ENCODE results near the gene DENND4A.

The DENND4A gene

DNA sequence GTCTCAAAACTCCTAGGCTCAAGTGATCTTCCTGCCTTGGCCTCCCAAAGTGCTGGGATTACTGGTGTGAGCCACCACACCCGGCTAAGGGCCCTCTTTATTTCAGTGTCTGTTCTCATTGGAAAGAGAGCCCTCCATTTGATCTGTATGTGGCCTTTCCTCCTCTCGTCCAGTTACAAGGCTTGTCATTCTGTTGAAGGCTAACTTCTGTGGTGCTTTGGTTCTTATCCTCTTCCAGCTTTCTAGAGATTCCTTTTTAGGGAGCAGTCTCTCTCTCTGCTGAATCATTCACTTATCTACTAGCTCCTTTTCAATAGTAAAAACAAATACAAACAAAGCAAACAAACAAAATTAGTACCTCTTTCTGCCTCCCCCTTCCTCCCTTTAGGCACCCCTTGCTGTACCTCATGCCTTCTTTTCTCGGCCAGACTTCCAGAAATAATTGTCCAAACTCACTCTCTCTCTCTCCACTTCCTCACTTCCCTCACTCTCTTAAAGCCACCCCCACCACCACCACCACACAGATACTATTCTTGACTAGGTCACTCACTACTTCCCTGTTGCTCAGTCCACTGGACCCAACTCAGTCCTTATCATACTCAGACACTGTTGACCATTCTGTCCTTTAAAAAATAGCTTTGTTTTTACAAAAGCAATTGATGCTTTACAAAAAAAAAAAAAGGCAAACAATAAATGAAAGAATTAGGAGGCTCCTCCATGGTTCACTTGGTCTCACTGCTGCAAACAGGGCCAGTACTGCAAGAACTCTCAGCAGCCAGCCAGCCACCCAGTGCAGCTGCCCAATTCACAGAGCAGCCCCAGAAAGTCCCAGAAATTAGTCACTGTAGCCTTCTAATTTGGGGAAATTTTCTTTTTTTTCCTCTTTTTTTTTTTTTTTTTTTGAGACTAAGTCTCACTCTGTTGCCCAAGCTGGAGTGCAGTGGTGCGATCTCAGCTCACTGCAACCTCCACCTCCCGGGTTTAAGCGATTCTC is 45.5 kb upstream of the DENND4A start:
- no peaks in the 10 kb centered on the region for H3K36me3 ChIP-seq
- H3K4me3 ChIP-seq (ENCODE audit: low read depth in 1 of 2, low read length in 1 of 2), result peak overlapping the region in 1 of 2 experiments; percentile 1
- no peak for TF ChIP-seq CTCF (IDR thresholded peaks at IDR 0.05)
- peaks cover 81 to 84% of the 10 kb centered on the region in 2 experiments for H3K4me1 ChIP-seq (ENCODE audit: control insufficient read depth in 1 of 2, insufficient read depth in 1 of 2, low read depth in 1 of 2, low read length in 1 of 2)
- no peaks in the 10 kb centered on the region for H3K9me3 ChIP-seq
- H3K27ac ChIP-seq, result peak overlapping the region; percentile 68
- no peaks in the 10 kb centered on the region for H3K27me3 ChIP-seq

DNA sequence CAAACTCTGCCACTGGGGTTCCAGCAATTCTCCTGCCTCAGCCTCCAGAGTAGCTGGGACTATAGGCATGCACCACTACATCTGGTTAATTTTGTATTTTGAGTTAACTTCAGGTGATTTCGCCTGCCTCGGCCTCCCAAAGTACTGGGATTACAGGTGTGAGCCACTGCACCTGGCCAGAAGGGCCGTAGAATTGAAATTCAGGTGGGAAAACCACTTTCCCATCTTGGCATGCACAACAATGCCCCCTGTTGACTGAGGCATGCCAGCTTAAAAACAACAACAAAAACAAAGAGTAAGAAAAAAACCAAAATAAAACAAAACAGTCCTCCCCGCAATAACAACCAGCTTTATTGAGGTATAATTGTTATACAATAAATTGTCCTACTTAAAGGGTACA is 44.6 kb upstream of the DENND4A start:
- TF ChIP-seq CTCF (IDR thresholded peaks at IDR 0.05), result no peak
- Histone ChIP-seq H3K27ac (peak overlapping the region; percentile 68), H3K4me3 (ENCODE audit: low read depth in 1 of 2, low read length in 1 of 2) (no peak overlapping the region), H3K4me1 (ENCODE audit: control insufficient read depth in 1 of 2, insufficient read depth in 1 of 2, low read depth in 1 of 2, low read length in 1 of 2) (peaks cover 84 to 90% of the 10 kb centered on the region in 2 experiments), H3K9me3 (no peaks in the 10 kb centered on the region), H3K36me3 (no peaks in the 10 kb centered on the region), H3K27me3 (no peaks in the 10 kb centered on the region)

DNA sequence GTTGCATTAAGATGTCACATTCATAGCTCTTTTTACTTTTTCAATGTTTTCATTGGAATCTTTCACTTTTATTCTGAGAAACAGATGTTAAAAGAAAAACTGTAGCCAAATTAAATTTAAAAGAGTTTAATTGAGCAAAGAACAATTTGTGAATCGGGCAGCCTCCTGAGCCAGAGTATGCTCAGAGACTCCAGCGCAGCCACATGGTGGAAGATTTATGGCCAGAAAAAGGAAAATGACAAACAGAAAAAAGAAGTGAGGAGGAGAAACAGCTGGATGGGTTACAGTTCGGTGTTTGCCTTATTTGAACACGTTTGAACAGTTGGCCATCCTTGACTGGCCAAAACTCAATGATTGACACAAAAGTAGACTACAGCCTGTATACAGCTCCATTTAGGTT is 43.4 kb upstream of the DENND4A start:
- Histone ChIP-seq H3K4me1 (ENCODE audit: control insufficient read depth in 1 of 2, insufficient read depth in 1 of 2, low read depth in 1 of 2, low read length in 1 of 2) (peaks cover 80 to 88% of the 10 kb centered on the region in 2 experiments), H3K9me3 (no peaks in the 10 kb centered on the region), H3K27ac (peak overlapping the region; percentile 94), H3K36me3 (no peaks in the 10 kb centered on the region), H3K4me3 (ENCODE audit: low read depth in 1 of 2, low read length in 1 of 2) (no peak overlapping the region), H3K27me3 (no peaks in the 10 kb centered on the region)
- no peak for TF ChIP-seq CTCF (IDR thresholded peaks at IDR 0.05)

GRCh38 chr15:65834603-65835282 is 42.6 kb upstream of the DENND4A start:
- H3K27ac ChIP-seq, result peak overlapping the region; percentile 94
- TF ChIP-seq CTCF (IDR thresholded peaks at IDR 0.05), result no peak
- H3K27me3 ChIP-seq, result no peaks in the 10 kb centered on the region
- peaks cover 83 to 88% of the 10 kb centered on the region in 2 experiments for H3K4me1 ChIP-seq (ENCODE audit: control insufficient read depth in 1 of 2, insufficient read depth in 1 of 2, low read depth in 1 of 2, low read length in 1 of 2)
- H3K36me3 ChIP-seq, result no peaks in the 10 kb centered on the region
- no peak overlapping the region for H3K4me3 ChIP-seq (ENCODE audit: low read depth in 1 of 2, low read length in 1 of 2)
- H3K9me3 ChIP-seq, result no peaks in the 10 kb centered on the region

DNA sequence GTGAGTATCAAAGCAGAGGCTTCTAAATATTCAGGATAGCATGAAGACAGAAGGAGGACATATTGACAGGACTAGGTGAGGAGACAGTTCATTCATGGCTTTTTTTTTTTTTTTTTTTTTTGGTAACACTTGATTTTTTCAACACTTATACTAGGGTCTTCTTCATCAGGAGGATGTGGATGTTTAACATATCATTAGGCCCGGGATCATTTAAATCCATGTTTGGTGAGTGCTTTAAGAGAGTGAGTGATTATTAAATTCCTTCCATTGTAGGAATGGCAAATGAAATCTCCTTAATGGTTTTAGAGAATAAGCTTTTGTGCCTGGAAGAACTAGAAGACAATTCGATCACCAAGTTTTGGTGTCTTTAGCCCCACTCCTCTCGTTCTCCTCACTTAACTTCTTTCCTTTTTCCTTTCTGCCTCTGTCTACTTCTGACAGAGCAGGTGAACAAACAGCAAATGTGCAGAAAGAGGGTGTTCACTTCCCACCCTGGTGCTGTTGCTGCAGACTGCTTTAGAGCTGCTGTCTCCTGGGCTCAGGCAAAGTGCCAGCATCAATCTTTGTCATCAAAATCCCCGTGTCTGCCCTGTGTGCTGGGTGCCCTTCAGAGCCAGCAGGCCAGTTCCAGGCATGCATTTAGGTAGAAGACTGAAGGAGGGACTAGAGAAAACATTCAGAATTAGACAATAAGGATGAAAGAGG is 41.6 kb upstream of the DENND4A start:
- Histone ChIP-seq H3K9me3 (no peaks in the 10 kb centered on the region), H3K36me3 (no peaks in the 10 kb centered on the region), H3K4me1 (ENCODE audit: control insufficient read depth in 1 of 2, insufficient read depth in 1 of 2, low read depth in 1 of 2, low read length in 1 of 2) (peaks cover 90 to 92% of the 10 kb centered on the region in 2 experiments), H3K27ac (peak overlapping the region; percentile 94), H3K4me3 (ENCODE audit: low read depth in 1 of 2, low read length in 1 of 2) (peak overlapping the region; percentile 46 to 55), H3K27me3 (no peaks in the 10 kb centered on the region)
- TF ChIP-seq CTCF (IDR thresholded peaks at IDR 0.05), result no peak
